Measurements from ENCODE around the gene TMEM127. TPM values are rescaled to one million over a fixed set of nuclear protein-coding genes. Genes with fewer than 3 reads are reported as not detected.
A peak's percentile ranks its signal among the peaks of the same experiment; 100 is the strongest.
"Not testable (repeated sequence)": the region's sequence is repeated elsewhere in the genome, so short reads cannot be mapped to it uniquely, and the experiment has no call there.

TMEM127 gene
- total and polyA plus RNA-seq, 8 donors = 8.2 to 38.4 (median 24.1) TPM

GRCh38 chr2:96233880-96234316, 31.9 kb downstream of the TMEM127 start:
- ATAC-seq (no peak), DNase-seq (no peak), FAIRE-seq (no peak)
- Histone ChIP-seq H3K4me3 (no peak overlapping the region), H3K27me3 (no peaks in the 10 kb centered on the region), H3K27ac (no peak overlapping the region), H3K9me3 (no peaks in the 10 kb centered on the region), H3K4me1 (no peaks in the 10 kb centered on the region), H3K36me3 (no peaks in the 10 kb centered on the region)
- TF ChIP-seq, protein P1, sequence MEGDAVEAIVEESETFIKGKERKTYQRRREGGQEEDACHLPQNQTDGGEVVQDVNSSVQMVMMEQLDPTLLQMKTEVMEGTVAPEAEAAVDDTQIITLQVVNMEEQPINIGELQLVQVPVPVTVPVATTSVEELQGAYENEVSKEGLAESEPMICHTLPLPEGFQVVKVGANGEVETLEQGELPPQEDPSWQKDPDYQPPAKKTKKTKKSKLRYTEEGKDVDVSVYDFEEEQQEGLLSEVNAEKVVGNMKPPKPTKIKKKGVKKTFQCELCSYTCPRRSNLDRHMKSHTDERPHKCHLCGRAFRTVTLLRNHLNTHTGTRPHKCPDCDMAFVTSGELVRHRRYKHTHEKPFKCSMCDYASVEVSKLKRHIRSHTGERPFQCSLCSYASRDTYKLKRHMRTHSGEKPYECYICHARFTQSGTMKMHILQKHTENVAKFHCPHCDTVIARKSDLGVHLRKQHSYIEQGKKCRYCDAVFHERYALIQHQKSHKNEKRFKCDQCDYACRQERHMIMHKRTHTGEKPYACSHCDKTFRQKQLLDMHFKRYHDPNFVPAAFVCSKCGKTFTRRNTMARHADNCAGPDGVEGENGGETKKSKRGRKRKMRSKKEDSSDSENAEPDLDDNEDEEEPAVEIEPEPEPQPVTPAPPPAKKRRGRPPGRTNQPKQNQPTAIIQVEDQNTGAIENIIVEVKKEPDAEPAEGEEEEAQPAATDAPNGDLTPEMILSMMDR (IDR thresholded peaks at IDR 0.05) = no peak
- WGBS, 2 donors = 90 to 95% methylated on average over 4 of the region's 4 CpGs
- intact Hi-C loops (cut with DNase I) = no loop called here

- no peak for ATAC-seq
- 90 to 93% methylated on average over 6 of the region's 6 CpGs for WGBS, 2 donors
- H3K4me3 ChIP-seq = no peak overlapping the region
- no peak for FAIRE-seq
- DNase-seq = no peak
- H3K4me1 ChIP-seq = no peaks in the 10 kb centered on the region
- intact Hi-C loops (cut with DNase I) = no loop called here
- TF ChIP-seq, protein P1 (IDR thresholded peaks at IDR 0.05) = no peak
- no peaks in the 10 kb centered on the region for H3K27me3 ChIP-seq
- no peaks in the 10 kb centered on the region for H3K36me3 ChIP-seq
- H3K27ac ChIP-seq = no peak overlapping the region
- H3K9me3 ChIP-seq = no peaks in the 10 kb centered on the region
Observed at GRCh38 chr2:96233436-96233835, 32.4 kb downstream of the TMEM127 start.

DNA sequence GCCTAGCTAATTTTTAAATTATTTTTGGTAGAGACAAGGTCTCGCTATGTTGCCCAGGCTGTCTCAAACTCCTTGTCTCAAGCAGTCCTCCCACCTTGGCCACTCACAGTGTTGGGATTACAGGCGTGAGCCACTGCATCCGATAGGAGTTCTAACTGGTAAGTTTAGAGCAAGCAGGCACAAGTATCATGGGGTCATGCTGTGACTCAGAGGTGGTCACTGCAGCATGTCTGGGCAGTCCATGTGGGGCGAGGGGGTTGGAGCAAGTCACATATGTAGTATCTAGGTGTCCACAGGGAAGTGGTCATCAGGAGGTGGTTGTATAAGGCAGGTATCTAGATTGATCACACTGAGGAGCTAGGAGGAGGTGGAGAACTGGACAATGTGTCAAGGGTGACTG, 34.5 kb downstream of the TMEM127 start:
- H3K4me3 ChIP-seq = no peak overlapping the region
- DNase-seq = no peak
- 95% methylated on average over 4 of the region's 4 CpGs for WGBS, 2 donors
- no peaks in the 10 kb centered on the region for H3K9me3 ChIP-seq
- H3K27ac ChIP-seq = no peak overlapping the region
- TF ChIP-seq, protein P1 (IDR thresholded peaks at IDR 0.05) = no peak
- intact Hi-C loops (cut with DNase I) = no loop called here
- H3K27me3 ChIP-seq = no peaks in the 10 kb centered on the region
- H3K36me3 ChIP-seq = no peaks in the 10 kb centered on the region
- ATAC-seq = no peak
- H3K4me1 ChIP-seq = no peaks in the 10 kb centered on the region
- FAIRE-seq = no peak

GRCh38 chr2:96225016-96225533, 40.7 kb downstream of the TMEM127 start:
- Histone ChIP-seq H3K36me3 (no peaks in the 10 kb centered on the region), H3K27ac (peak overlapping the region in 2 of 4 donors; percentile 5 to 9), H3K4me1 (no peaks in the 10 kb centered on the region), H3K27me3 (no peaks in the 10 kb centered on the region), H3K9me3 (no peaks in the 10 kb centered on the region), H3K4me3 (no peak overlapping the region)
- peak in 2 of 4 donors; percentile 54 to 69 for ATAC-seq
- intact Hi-C loops (cut with DNase I) = no loop called here
- no peak for DNase-seq
- no peak for FAIRE-seq
- whole genome bisulfite sequencing, 2 donors = 66 to 78% methylated on average over 3 of the region's 3 CpGs
- TF ChIP-seq, protein P1 (IDR thresholded peaks at IDR 0.05) = no peak

DNA sequence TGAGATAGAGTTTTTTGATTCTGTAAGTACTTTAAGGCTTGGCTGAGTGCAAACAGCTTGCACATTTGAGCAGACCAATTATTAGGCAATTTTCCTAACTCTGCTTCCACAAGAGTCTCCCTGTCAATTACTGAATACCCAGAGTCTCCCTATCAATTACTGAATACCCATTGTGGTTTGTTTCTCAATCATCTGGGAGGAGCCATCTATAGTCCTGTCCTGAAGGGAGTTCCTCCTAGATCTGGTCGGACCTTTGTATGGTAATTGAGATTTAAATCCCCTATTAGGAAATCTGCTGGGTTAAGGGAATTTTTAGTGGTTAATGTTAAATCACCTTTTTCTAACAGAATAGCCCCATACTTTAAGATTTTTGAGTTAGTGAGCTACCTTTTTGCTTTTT, 44.7 kb downstream of the TMEM127 start:
- FAIRE-seq; DNase-seq; H3K4me3 ChIP-seq; H3K36me3 ChIP-seq; H3K4me1 ChIP-seq; intact Hi-C loops (cut with DNase I); ATAC-seq; H3K9me3 ChIP-seq; H3K27ac ChIP-seq; H3K27me3 ChIP-seq: not testable (repeated sequence)
- WGBS, 2 donors = 75 to 89% methylated on average over 1 of the region's 1 CpG

DNA sequence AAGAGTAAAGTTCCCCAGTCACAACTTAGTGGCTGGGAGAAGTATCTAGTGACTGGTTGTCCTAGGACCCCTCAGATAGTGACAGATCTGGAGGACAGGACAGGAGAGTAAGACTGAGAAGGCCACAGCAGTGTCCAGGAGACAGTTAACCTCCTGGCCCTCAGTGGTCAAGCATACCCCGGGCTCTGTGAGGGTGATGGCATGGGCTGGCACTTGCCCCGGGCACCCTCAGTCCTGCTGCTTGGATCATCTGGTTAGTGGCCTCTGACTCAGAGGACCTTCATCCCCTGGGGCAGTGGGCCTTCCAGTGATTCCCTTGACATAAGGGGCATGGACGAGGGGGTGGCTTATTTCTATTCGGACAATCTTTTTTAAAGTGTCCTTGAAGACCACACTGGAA, 45.8 kb downstream of the TMEM127 start:
- H3K9me3 ChIP-seq; DNase-seq; intact Hi-C loops (cut with DNase I); H3K4me1 ChIP-seq; H3K4me3 ChIP-seq; H3K27ac ChIP-seq; ATAC-seq; FAIRE-seq; H3K36me3 ChIP-seq; H3K27me3 ChIP-seq: not testable (repeated sequence)
- 61 to 65% methylated on average over 4 of the region's 4 CpGs for WGBS, 2 donors

Data from pancreas (tissue), 10 donors.